OCI-LY3 (cell line): ENCODE results near the gene TRMT5.

Experiments used
- H2AFZ ChIP-seq: fragments of 200-600, 300-600 bp; shearing (Covaris generic); 2 replicates; pipeline ENCODE4 v1.6.0; 2014; ENCODE audit warnings: antibody characterized with exemption, low read depth, low read length
- H3K27ac ChIP-seq: fragments of 200-600, 300-600 bp; sonication (generic); 2 replicates; pipeline ENCODE4 v1.5.1; 2014; ENCODE audit warnings: mild to moderate bottlenecking, low read length, moderate library complexity, mixed read lengths
- H3K27me3 ChIP-seq: fragments of 200-600, 300-600 bp; sonication (generic); 2 replicates; pipeline ENCODE4 v1.6.1; 2014; ENCODE audit warnings: low read depth, low read length, mixed read lengths
- H3K36me3 ChIP-seq: fragments of 200-600, 300-600 bp; sonication (generic); replicated peaks from 2 replicates; pipeline ENCODE3; 2014; ENCODE audit warnings: low read depth, low read length, mixed read lengths
- H3K4me1 ChIP-seq: fragments of 300-600, 200-600 bp; sonication (generic); 2 replicates; pipeline ENCODE4 v1.6.1; 2014; ENCODE audit warnings: low read length, mixed read lengths
- H3K4me2 ChIP-seq: fragments of 200-600, 300-600 bp; sonication (generic); 2 replicates; pipeline ENCODE4 v1.6.1; 2014; ENCODE audit warnings: low read length, mixed read lengths
- H3K4me3 ChIP-seq: fragments of 300-600, 200-600 bp; sonication (generic); 2 replicates; pipeline ENCODE4 v1.5.1; 2014; ENCODE audit warnings: antibody characterized with exemption, mild to moderate bottlenecking, low read length, moderate library complexity
- H3K79me2 ChIP-seq: fragments of 300-600, 200-600 bp; shearing (Covaris generic); 2 replicates; pipeline ENCODE4 v1.6.1; 2014; ENCODE audit warnings: mild to moderate bottlenecking, low read length, mixed read lengths
- H3K9ac ChIP-seq: fragments of 300-600, 200-600 bp; shearing (Covaris generic); 2 replicates; pipeline ENCODE4 v1.6.0; 2014; ENCODE audit warnings: mild to moderate bottlenecking, low read length, moderate library complexity
- H3K9me3 ChIP-seq: fragments of 200-600, 300-600 bp; shearing (Covaris generic); 2 replicates; pipeline ENCODE4 v1.6.1; 2014; ENCODE audit warnings: low read length, mixed read lengths; ENCODE audit not compliant: insufficient read depth
- H4K20me1 ChIP-seq: fragments of 200-600, 300-600 bp; sonication (generic); 2 replicates; pipeline ENCODE4 v1.6.1; 2016; ENCODE audit warnings: low read length, mixed read lengths; ENCODE audit not compliant: insufficient read depth
- CTCF ChIP-seq: fragments of 200-600, 300-600 bp; sonication (generic); IDR thresholded peaks from 2 replicates; pipeline ENCODE4 v1.5.1; 2014; ENCODE audit warnings: antibody characterized with exemption, low read length, low read depth
- EZH2phosphoT487 ChIP-seq: fragments of 200-600 bp; shearing (Covaris generic); IDR thresholded peaks from 2 replicates; pipeline ENCODE4 v1.6.1; 2018; ENCODE audit warnings: antibody characterized with exemption, mixed run types, low read depth

The TRMT5 gene

GRCh38 chr14:60989599-60989998, 8.7 kb upstream of the TRMT5 start:
- Histone ChIP-seq H3K4me2 (no peak overlapping the region), H3K36me3 (peaks cover 22% of the 10 kb centered on the region), H3K9ac (no peak overlapping the region)

GRCh38 chr14:60986500-60986899, 5.6 kb upstream of the TRMT5 start:
- TF ChIP-seq EZH2phosphoT487 (no peak), CTCF (no peak)
- no peak overlapping the region for H3K4me2 ChIP-seq
- H3K79me2 ChIP-seq = peaks cover 4% of the 10 kb centered on the region
- no peak overlapping the region for H3K4me3 ChIP-seq
- peaks cover 20% of the 10 kb centered on the region for H3K4me1 ChIP-seq
- no peaks in the 10 kb centered on the region for H4K20me1 ChIP-seq
- no peak overlapping the region for H3K27ac ChIP-seq
- H3K9me3 ChIP-seq = no peaks in the 10 kb centered on the region
- peaks cover 22% of the 10 kb centered on the region for H3K36me3 ChIP-seq
- no peak overlapping the region for H3K9ac ChIP-seq
- no peak overlapping the region for H2AFZ ChIP-seq
- no peaks in the 10 kb centered on the region for H3K27me3 ChIP-seq

More at GRCh38 chr14:60989599-60989998, 8.7 kb upstream of the TRMT5 start:
- Histone ChIP-seq H2AFZ (no peak overlapping the region), H3K9me3 (no peaks in the 10 kb centered on the region), H3K4me1 (peaks cover 12% of the 10 kb centered on the region), H3K27ac (no peak overlapping the region), H4K20me1 (no peaks in the 10 kb centered on the region), H3K4me3 (no peak overlapping the region), H3K27me3 (no peaks in the 10 kb centered on the region), H3K79me2 (no peaks in the 10 kb centered on the region)
- TF ChIP-seq CTCF = no peak
- no peak for TF ChIP-seq EZH2phosphoT487

GRCh38 chr14:60984196-60984595, 3.3 kb upstream of the TRMT5 start:
- Histone ChIP-seq H3K4me2 (no peak overlapping the region), H4K20me1 (no peaks in the 10 kb centered on the region), H3K36me3 (peaks cover 22% of the 10 kb centered on the region), H3K4me3 (no peak overlapping the region), H3K79me2 (peaks cover 26% of the 10 kb centered on the region), H2AFZ (no peak overlapping the region), H3K27ac (no peak overlapping the region), H3K4me1 (peaks cover 30% of the 10 kb centered on the region), H3K9ac (no peak overlapping the region), H3K27me3 (no peaks in the 10 kb centered on the region), H3K9me3 (no peaks in the 10 kb centered on the region)
- TF ChIP-seq EZH2phosphoT487 (no peak), CTCF (no peak)

GRCh38 chr14:60981633-60982455, 965 bp upstream of the TRMT5 start:
- TF ChIP-seq EZH2phosphoT487 (no peak), CTCF (no peak)
- H3K9ac ChIP-seq = peak overlapping the region; percentile 89
- H3K4me1 ChIP-seq = peaks cover 30% of the 10 kb centered on the region
- H4K20me1 ChIP-seq = no peaks in the 10 kb centered on the region
- peak overlapping the region; percentile 88 for H3K4me2 ChIP-seq
- no peaks in the 10 kb centered on the region for H3K27me3 ChIP-seq
- H2AFZ ChIP-seq = peak overlapping the region; percentile 97
- peaks cover 28% of the 10 kb centered on the region for H3K79me2 ChIP-seq
- peaks cover 25% of the 10 kb centered on the region for H3K36me3 ChIP-seq
- no peaks in the 10 kb centered on the region for H3K9me3 ChIP-seq
- H3K27ac ChIP-seq = peak overlapping the region; percentile 46; the same call in 1 of the 2 replicates
- peak overlapping the region; percentile 100 for H3K4me3 ChIP-seq
